Neural progenitor cell (in vitro differentiated cells): ENCODE data around the gene RBFOX2. TPM values are rescaled to one million over a fixed set of nuclear protein-coding genes. Genes with fewer than 3 reads are reported as not detected.
A peak's percentile ranks its signal among the peaks of the same experiment; 100 is the strongest.

Experiments used
- DNase-seq: peaks from one replicate; pipeline ENCODE4 v3.0.0-alpha.2; 2016; ENCODE audit warnings: low spot score
- H2AFZ ChIP-seq: fragments of 200-600 bp; sonication (generic); replicated peaks from 2 replicates; pipeline ENCODE4 v1.6.1; 2016; ENCODE audit warnings: antibody characterized with exemption
- H3F3A ChIP-seq: fragments of 200-600 bp; sonication (generic); 2 replicates; pipeline ENCODE4 v1.6.1; 2016; ENCODE audit warnings: antibody characterized with exemption, low read depth
- H3K27ac ChIP-seq: fragments of 200-600 bp; sonication (generic); 2 replicates; pipeline ENCODE4 v1.5.1; 2016; ENCODE audit warnings: mild to moderate bottlenecking
- H3K27me3 ChIP-seq: fragments of 200-600 bp; sonication (generic); 2 replicates; pipeline ENCODE4 v1.6.1; 2016; ENCODE audit warnings: mild to moderate bottlenecking, moderate library complexity
- H3K36me3 ChIP-seq: fragments of 200-600 bp; sonication (generic); 2 replicates; pipeline ENCODE4 v1.5.1; 2016
- H3K4me1 ChIP-seq: fragments of 200-600 bp; sonication (generic); 2 replicates; pipeline ENCODE4 v1.6.1; 2016; ENCODE audit warnings: mixed run types
- H3K4me2 ChIP-seq: fragments of 200-600 bp; sonication (generic); 2 replicates; pipeline ENCODE4 v1.6.1; 2016
- H3K4me3 ChIP-seq: fragments of 200-600 bp; sonication (generic); 2 replicates; pipeline ENCODE4 v1.5.1; 2016
- H3K79me2 ChIP-seq: fragments of 200-600 bp; sonication (generic); 2 replicates; pipeline ENCODE4 v1.6.1; 2016; ENCODE audit warnings: low read depth
- H3K9ac ChIP-seq: fragments of 200-600 bp; sonication (generic); 2 replicates; pipeline ENCODE4 v1.6.1; 2016
- H3K9me3 ChIP-seq: fragments of 200-600 bp; sonication (generic); 2 replicates; pipeline ENCODE4 v1.5.1; 2016; ENCODE audit warnings: low read depth
- H4K20me1 ChIP-seq: fragments of 200-600 bp; sonication (generic); 2 replicates; pipeline ENCODE4 v1.6.1; 2016; ENCODE audit warnings: low read depth
- H3K27ac Mint-ChIP-seq: 3 replicates; pipeline ENCODE4 v1.8.0; 2021; ENCODE audit warnings: mixed read lengths
- H3K27me3 Mint-ChIP-seq: 2 replicates; pipeline ENCODE4 v1.8.0; 2022; ENCODE audit warnings: low read depth, mild to moderate bottlenecking, inconsistent platforms, moderate library complexity, mixed read lengths; ENCODE audit not compliant: insufficient read depth
- H3K36me3 Mint-ChIP-seq: 3 replicates; pipeline ENCODE4 v1.8.0; 2021; ENCODE audit warnings: mixed read lengths
- H3K4me1 Mint-ChIP-seq: 3 replicates; pipeline ENCODE4 v1.8.0; 2021; ENCODE audit warnings: mixed read lengths
- H3K4me3 Mint-ChIP-seq: 3 replicates; pipeline ENCODE4 v1.8.0; 2021; ENCODE audit warnings: mild to moderate bottlenecking, moderate library complexity, mixed read lengths
- H3K9me3 Mint-ChIP-seq: 3 replicates; pipeline ENCODE4 v1.8.0; 2020; ENCODE audit warnings: mixed read lengths
- CTCF ChIP-seq: fragments of 200-600 bp; sonication (generic); IDR thresholded peaks from 2 replicates; pipeline ENCODE4 v1.5.1; 2017; ENCODE audit warnings: antibody characterized with exemption, mild to moderate bottlenecking
- EZH2 ChIP-seq: fragments of 200-600 bp; sonication (generic); IDR thresholded peaks from 2 replicates; pipeline ENCODE4 v1.6.1; 2017; ENCODE audit warnings: antibody characterized with exemption, mild to moderate bottlenecking, moderate library complexity
- EZH2phosphoT487 ChIP-seq: fragments of 200-600 bp; sonication (generic); IDR thresholded peaks from 2 replicates; pipeline ENCODE4 v1.6.1; 2017; ENCODE audit warnings: antibody characterized with exemption
- total RNA-seq: library from RNA; depleted of rRNA; stranded (reverse); fragments of >200 nt; gene quantifications from 2 replicates; pipeline ENCODE4 v1.2.3, GENCODE V29; 2015; ENCODE audit warnings: low replicate concordance

Gene RBFOX2
- total RNA-seq, 1 donor from 2014 or later = 163 TPM

GRCh38 chr22:35733036-35733435, 295.6 kb downstream of the RBFOX2 start:
- Histone ChIP-seq H2AFZ (no peak overlapping the region), H3K79me2 (no peaks in the 10 kb centered on the region), H3K4me1 (no peaks in the 10 kb centered on the region), H3K4me3 (no peak overlapping the region), H3K9me3 (no peaks in the 10 kb centered on the region), H3K36me3 (no peaks in the 10 kb centered on the region), H3F3A (no peaks in the 10 kb centered on the region), H3K9ac (no peak overlapping the region), H3K4me2 (no peak overlapping the region), H3K27ac (no peak overlapping the region), H3K27me3 (no peaks in the 10 kb centered on the region), H4K20me1 (no peaks in the 10 kb centered on the region)
- DNase-seq = no peak
- peaks cover 5% of the 10 kb centered on the region for H3K27me3 Mint-ChIP-seq
- H3K4me1 Mint-ChIP-seq = no peaks in the 10 kb centered on the region
- H3K27ac Mint-ChIP-seq = no peak overlapping the region
- H3K36me3 Mint-ChIP-seq = peaks cover 9% of the 10 kb centered on the region
- no peaks in the 10 kb centered on the region for H3K9me3 Mint-ChIP-seq
- TF ChIP-seq EZH2 (no peak), CTCF (no peak), EZH2phosphoT487 (no peak)
- no peak overlapping the region for H3K4me3 Mint-ChIP-seq

GRCh38 chr22:35732116-35732515, 296.5 kb downstream of the RBFOX2 start:
- TF ChIP-seq EZH2 (no peak), EZH2phosphoT487 (no peak), CTCF (no peak)
- H4K20me1 ChIP-seq = no peaks in the 10 kb centered on the region
- H3K9me3 ChIP-seq = no peaks in the 10 kb centered on the region
- H3K27ac ChIP-seq = no peak overlapping the region
- DNase-seq = no peak
- H3K79me2 ChIP-seq = no peaks in the 10 kb centered on the region
- H3K4me1 Mint-ChIP-seq = no peaks in the 10 kb centered on the region
- no peak overlapping the region for H3K4me3 Mint-ChIP-seq
- H2AFZ ChIP-seq = no peak overlapping the region
- no peaks in the 10 kb centered on the region for H3F3A ChIP-seq
- no peaks in the 10 kb centered on the region for H3K27me3 ChIP-seq
- H3K4me2 ChIP-seq = no peak overlapping the region
- H3K9ac ChIP-seq = no peak overlapping the region
- no peaks in the 10 kb centered on the region for H3K36me3 ChIP-seq
- H3K4me3 ChIP-seq = no peak overlapping the region
- peaks cover 5% of the 10 kb centered on the region for H3K27me3 Mint-ChIP-seq
- H3K9me3 Mint-ChIP-seq = no peaks in the 10 kb centered on the region
- H3K27ac Mint-ChIP-seq = no peak overlapping the region
- H3K4me1 ChIP-seq = no peaks in the 10 kb centered on the region
- H3K36me3 Mint-ChIP-seq = peaks cover 4% of the 10 kb centered on the region

GRCh38 chr22:35731321-35731720, 297.3 kb downstream of the RBFOX2 start:
- Histone ChIP-seq H3K27me3 (no peaks in the 10 kb centered on the region), H3F3A (no peaks in the 10 kb centered on the region), H3K4me1 (no peaks in the 10 kb centered on the region), H3K79me2 (no peaks in the 10 kb centered on the region), H3K4me3 (no peak overlapping the region), H3K9me3 (no peaks in the 10 kb centered on the region), H4K20me1 (no peaks in the 10 kb centered on the region), H2AFZ (no peak overlapping the region), H3K36me3 (no peaks in the 10 kb centered on the region), H3K9ac (no peak overlapping the region), H3K4me2 (no peak overlapping the region), H3K27ac (no peak overlapping the region)
- H3K36me3 Mint-ChIP-seq = peaks cover 2% of the 10 kb centered on the region
- no peak overlapping the region for H3K4me3 Mint-ChIP-seq
- no peak for TF ChIP-seq EZH2phosphoT487
- H3K9me3 Mint-ChIP-seq = no peaks in the 10 kb centered on the region
- DNase-seq = no peak
- H3K4me1 Mint-ChIP-seq = no peaks in the 10 kb centered on the region
- H3K27ac Mint-ChIP-seq = peak overlapping the region; percentile 74
- H3K27me3 Mint-ChIP-seq = peaks cover 5% of the 10 kb centered on the region

GRCh38 chr22:35729309-35729698, 299.3 kb downstream of the RBFOX2 start:
- Mint-ChIP-seq H3K27ac (no peak overlapping the region), H3K4me3 (no peak overlapping the region), H3K9me3 (no peaks in the 10 kb centered on the region), H3K36me3 (peaks cover 2% of the 10 kb centered on the region), H3K4me1 (no peaks in the 10 kb centered on the region), H3K27me3 (peaks cover 7% of the 10 kb centered on the region)
- Histone ChIP-seq H3K36me3 (no peaks in the 10 kb centered on the region), H3K27ac (no peak overlapping the region), H2AFZ (no peak overlapping the region), H3K9me3 (no peaks in the 10 kb centered on the region), H3K4me3 (no peak overlapping the region), H3F3A (no peaks in the 10 kb centered on the region), H3K4me2 (no peak overlapping the region), H4K20me1 (no peaks in the 10 kb centered on the region), H3K4me1 (no peaks in the 10 kb centered on the region), H3K27me3 (no peaks in the 10 kb centered on the region), H3K9ac (no peak overlapping the region), H3K79me2 (no peaks in the 10 kb centered on the region)
- DNase-seq = no peak
- no peak for TF ChIP-seq EZH2phosphoT487
- no peak for TF ChIP-seq CTCF
- no peak for TF ChIP-seq EZH2
